Effector memory CD8-positive, alpha-beta T cell (primary cell): Measurements from ENCODE around the gene ZNF26.
A peak's percentile ranks its signal among the peaks of the same experiment; 100 is the strongest.
"Not testable (repeated sequence)": the region's sequence is repeated elsewhere in the genome, so short reads cannot be mapped to it uniquely, and the experiment has no call there.

Source experiments
- ATAC-seq: fragments of 150-1000 bp; cut with Tn5 transposase; replicated peaks from 2 replicates; pipeline ENCODE4 v1.10.0; 2021; ENCODE audit warnings: mild to moderate bottlenecking, moderate library complexity
- DNase-seq, 3 experiments: peaks; one replicate each; pipeline ENCODE4 v3.0.0; 2021
- H3K27ac Mint-ChIP-seq, 2 donors: one replicate each; pipeline ENCODE4 v1.8.0; 2022; ENCODE audit warnings: mild to moderate bottlenecking in 2 of 2, mixed read lengths in 2 of 2, moderate library complexity in 2 of 2
- H3K27me3 Mint-ChIP-seq, 2 donors: one replicate each; pipeline ENCODE4 v1.8.0; 2022; ENCODE audit warnings: mixed read lengths in 2 of 2
- H3K36me3 Mint-ChIP-seq: one replicate; pipeline ENCODE4 v1.8.0; 2022; ENCODE audit warnings: mild to moderate bottlenecking, moderate library complexity, mixed read lengths; ENCODE audit not compliant: insufficient read depth
- H3K4me1 Mint-ChIP-seq, 2 donors: one replicate each; pipeline ENCODE4 v1.8.0; 2022; ENCODE audit warnings: low read depth in 2 of 2, mixed read lengths in 2 of 2
- H3K4me3 Mint-ChIP-seq, 2 donors: one replicate each; pipeline ENCODE4 v1.8.0; 2022; ENCODE audit warnings: mild to moderate bottlenecking in 2 of 2, mixed read lengths in 2 of 2, moderate library complexity in 2 of 2
- H3K9me3 Mint-ChIP-seq, 2 donors: one replicate each; pipeline ENCODE4 v1.8.0; 2022; ENCODE audit warnings: mixed read lengths in 2 of 2

ZNF26 gene

DNA sequence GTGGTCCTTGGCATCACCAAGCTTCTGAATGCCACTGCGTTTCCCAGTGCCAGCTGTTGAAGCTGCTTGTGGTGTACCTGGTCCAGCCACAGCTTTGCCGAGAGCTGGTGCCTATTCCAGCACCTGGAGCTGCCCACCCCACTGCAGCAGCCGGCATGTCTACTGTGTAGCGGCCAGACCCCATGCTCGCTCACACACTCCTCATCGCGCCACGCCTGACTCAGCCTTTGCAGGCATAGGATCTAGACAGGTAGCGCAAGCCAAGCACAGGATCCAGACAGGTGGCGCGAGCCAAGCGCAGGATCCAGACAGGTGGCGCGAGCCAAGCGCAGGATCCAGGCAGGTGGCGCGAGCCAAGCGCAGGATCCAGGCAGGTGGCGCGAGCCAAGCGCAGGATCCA, 18.4 kb upstream of the ZNF26 start:
- Mint-ChIP-seq H3K4me1 (peaks cover 0 to 2% of the 10 kb centered on the region in 2 donors), H3K27ac (no peak overlapping the region), H3K9me3 (peaks cover 4 to 7% of the 10 kb centered on the region in 2 donors), H3K36me3 (peaks cover 9% of the 10 kb centered on the region), H3K4me3 (no peak overlapping the region), H3K27me3 (peaks cover 0 to 5% of the 10 kb centered on the region in 2 donors)
- DNase-seq (no peak), ATAC-seq (no peak)

DNA sequence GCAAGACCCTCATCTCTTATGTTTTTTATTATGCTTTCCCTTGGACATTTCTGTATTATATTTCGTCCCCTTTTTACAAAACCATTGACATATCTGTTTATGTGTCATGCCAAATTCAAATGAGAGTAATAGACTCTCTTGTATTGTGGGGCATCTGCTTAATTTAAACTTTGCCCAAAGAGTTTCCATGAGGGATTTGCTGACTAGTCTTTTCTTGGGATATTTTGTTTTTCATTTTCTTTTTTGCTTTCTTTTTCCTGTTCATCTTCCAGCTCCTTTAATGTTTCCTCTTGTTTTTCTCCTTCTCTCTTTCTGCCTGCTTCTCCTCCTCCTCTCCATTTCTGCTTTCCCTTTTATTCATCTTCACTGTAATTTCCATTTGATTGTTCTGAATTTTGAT, 13.8 kb upstream of the ZNF26 start:
- Mint-ChIP-seq H3K4me3 (no peak overlapping the region), H3K27me3 (peaks cover 15 to 33% of the 10 kb centered on the region in 2 donors), H3K9me3 (peaks cover 0 to 5% of the 10 kb centered on the region in 2 donors), H3K27ac (no peak overlapping the region), H3K36me3 (no peaks in the 10 kb centered on the region), H3K4me1 (no peaks in the 10 kb centered on the region)
- no peak for DNase-seq
- ATAC-seq: no peak

DNA sequence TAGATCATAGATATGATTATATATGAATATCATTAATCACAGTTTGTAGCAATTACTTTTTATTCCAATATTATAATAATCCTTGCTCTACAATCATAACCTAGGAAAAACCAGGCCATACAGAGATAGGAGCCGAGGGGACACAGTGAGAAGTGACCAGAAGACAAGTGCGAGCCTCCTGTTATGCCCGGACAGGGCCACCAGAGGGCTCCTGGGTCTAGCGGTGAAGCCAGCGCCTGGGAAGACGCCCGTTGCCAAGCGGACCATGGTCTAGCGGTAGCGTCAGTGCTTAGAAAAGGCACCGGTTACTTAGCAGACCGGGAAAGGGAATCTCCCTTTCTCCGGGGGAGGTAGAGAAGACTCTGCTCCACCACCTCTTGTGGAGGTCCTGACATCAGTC, 9.3 kb upstream of the ZNF26 start:
- not testable (repeated sequence) for DNase-seq, H3K9me3 Mint-ChIP-seq, H3K27ac Mint-ChIP-seq, H3K4me3 Mint-ChIP-seq, ATAC-seq, H3K36me3 Mint-ChIP-seq, H3K4me1 Mint-ChIP-seq
- H3K27me3 Mint-ChIP-seq: peaks cover 25 to 50% of the 10 kb centered on the region in 2 donors

DNA sequence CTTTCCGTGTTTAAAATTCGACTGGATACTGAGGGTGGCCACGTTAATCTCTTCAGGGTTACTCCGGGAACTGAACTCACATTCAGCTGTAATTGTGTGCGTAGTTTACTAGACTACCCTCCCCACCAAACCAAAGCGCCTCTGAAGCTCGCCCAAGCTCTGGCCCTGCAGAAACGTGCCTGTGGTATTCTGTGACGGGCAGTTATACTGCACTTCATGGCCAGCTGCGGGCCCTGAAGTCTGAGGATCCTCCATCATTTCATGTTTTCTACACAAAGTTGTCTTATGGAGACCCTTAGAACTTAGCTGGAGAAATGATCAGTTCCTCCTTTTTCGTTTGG, 688 bp downstream of the ZNF26 start:
- H3K27me3 Mint-ChIP-seq: peaks cover 0 to 9% of the 10 kb centered on the region in 2 donors
- DNase-seq (no peak), ATAC-seq (no peak)
- peaks cover 25 to 35% of the 10 kb centered on the region in 2 donors for H3K4me1 Mint-ChIP-seq
- peaks cover 0 to 11% of the 10 kb centered on the region in 2 donors for H3K9me3 Mint-ChIP-seq
- H3K4me3 Mint-ChIP-seq: peak overlapping the region; percentile 92 to 94
- peak overlapping the region; percentile 95 to 97 for H3K27ac Mint-ChIP-seq
- peaks cover 25% of the 10 kb centered on the region for H3K36me3 Mint-ChIP-seq

DNA sequence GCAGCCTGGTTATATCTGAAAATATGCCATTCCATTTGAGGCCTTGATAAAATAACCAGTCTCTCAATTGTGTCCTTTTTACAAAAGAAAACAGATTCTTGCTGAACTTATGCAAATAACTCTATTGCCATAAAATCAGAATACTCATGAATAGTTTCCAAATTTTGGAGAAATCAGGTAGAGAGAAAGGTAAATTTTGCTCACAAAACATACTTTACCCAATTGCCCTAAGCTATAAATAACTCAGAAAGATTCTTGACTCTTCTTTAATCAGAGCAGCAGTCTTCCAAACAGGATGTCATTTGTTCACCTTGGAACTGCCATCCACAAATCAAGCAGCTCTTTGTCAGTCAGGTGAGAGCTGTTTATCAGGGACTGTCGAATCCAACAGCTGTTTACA, 12.6 kb downstream of the ZNF26 start:
- H3K4me3 Mint-ChIP-seq: no peak overlapping the region
- ATAC-seq (no peak), DNase-seq (no peak)
- H3K4me1 Mint-ChIP-seq: peaks cover 9 to 27% of the 10 kb centered on the region in 2 donors
- H3K27me3 Mint-ChIP-seq: no peaks in the 10 kb centered on the region
- peaks cover 13 to 29% of the 10 kb centered on the region in 2 donors for H3K9me3 Mint-ChIP-seq
- H3K27ac Mint-ChIP-seq: no peak overlapping the region
- H3K36me3 Mint-ChIP-seq: peaks cover 19% of the 10 kb centered on the region

DNA sequence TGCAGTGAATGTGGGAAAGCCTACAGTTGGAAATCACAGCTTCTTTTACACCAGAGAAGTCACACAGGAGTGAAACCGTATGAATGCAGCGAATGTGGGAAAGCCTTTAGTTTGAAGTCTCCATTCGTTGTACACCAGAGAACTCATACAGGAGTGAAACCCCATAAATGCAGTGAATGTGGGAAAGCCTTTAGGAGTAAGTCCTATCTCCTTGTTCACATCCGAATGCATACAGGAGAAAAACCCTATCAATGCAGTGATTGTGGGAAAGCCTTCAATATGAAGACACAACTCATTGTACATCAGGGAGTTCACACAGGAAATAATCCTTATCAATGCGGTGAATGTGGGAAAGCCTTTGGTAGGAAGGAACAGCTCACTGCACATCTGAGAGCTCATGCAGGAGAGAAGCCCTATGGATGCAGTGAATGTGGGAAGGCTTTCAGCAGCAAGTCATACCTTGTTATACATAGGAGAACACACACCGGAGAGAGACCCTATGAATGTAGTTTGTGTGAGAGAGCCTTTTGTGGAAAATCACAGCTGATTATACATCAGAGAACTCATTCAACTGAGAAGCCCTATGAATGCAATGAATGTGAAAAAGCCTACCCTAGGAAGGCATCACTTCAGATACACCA, 24.6 kb downstream of the ZNF26 start:
- Mint-ChIP-seq H3K9me3 (peaks cover 13 to 23% of the 10 kb centered on the region in 2 donors), H3K27ac (peak overlapping the region in 1 of 2 donors; percentile 44), H3K4me3 (peak overlapping the region in 1 of 2 donors; percentile 11), H3K27me3 (no peaks in the 10 kb centered on the region), H3K36me3 (peaks cover 63% of the 10 kb centered on the region), H3K4me1 (peaks cover 0 to 3% of the 10 kb centered on the region in 2 donors)
- DNase-seq (no peak), ATAC-seq (no peak)

DNA sequence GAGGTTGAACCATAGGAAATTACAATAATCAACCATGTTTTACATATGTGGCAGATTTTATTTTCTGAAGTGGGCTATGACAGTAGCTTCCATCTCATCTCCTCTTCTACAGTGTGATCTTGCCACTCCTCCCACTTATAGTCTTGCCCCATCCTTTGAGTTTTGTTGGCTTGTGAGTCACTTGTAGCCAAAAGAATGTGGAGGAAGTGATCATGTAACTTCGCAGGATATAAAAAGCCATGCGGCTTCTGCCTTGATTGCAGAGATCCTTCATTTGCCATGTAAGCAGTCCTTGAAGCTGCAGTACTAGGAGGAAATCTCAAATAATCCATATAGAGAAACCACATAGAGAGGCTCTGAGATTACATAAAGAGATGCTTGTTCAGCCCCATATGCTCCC, 37.4 kb downstream of the ZNF26 start:
- Mint-ChIP-seq H3K27me3 (no peaks in the 10 kb centered on the region), H3K4me1 (no peaks in the 10 kb centered on the region), H3K4me3 (no peak overlapping the region), H3K36me3 (peaks cover 6% of the 10 kb centered on the region), H3K9me3 (peaks cover 14 to 17% of the 10 kb centered on the region in 2 donors), H3K27ac (no peak overlapping the region)
- DNase-seq: no peak
- no peak for ATAC-seq

DNA sequence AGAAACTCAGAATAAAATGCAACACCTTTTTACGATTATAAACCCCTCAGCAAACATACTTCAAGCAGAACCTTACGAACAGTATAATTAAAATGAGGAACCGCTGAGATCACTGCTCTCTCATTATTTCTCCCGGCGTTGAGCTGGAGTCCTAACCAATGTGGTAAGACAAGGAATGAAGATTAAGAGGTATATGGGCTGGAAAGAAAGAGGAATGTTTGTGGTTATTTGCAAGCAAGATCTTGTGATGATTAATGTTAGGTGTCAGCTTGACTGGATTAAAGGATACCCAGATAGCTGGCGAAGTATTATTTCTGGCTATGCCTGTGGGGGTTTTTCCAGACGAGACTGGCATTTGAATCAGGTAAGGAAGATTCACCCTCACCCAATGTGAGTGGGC, 40.8 kb downstream of the ZNF26 start:
- H3K9me3 Mint-ChIP-seq: peaks cover 10 to 14% of the 10 kb centered on the region in 2 donors
- H3K36me3 Mint-ChIP-seq: no peaks in the 10 kb centered on the region
- no peaks in the 10 kb centered on the region for H3K4me1 Mint-ChIP-seq
- no peaks in the 10 kb centered on the region for H3K27me3 Mint-ChIP-seq
- DNase-seq (no peak), ATAC-seq (no peak)
- H3K4me3 Mint-ChIP-seq: no peak overlapping the region
- H3K27ac Mint-ChIP-seq: no peak overlapping the region

DNA sequence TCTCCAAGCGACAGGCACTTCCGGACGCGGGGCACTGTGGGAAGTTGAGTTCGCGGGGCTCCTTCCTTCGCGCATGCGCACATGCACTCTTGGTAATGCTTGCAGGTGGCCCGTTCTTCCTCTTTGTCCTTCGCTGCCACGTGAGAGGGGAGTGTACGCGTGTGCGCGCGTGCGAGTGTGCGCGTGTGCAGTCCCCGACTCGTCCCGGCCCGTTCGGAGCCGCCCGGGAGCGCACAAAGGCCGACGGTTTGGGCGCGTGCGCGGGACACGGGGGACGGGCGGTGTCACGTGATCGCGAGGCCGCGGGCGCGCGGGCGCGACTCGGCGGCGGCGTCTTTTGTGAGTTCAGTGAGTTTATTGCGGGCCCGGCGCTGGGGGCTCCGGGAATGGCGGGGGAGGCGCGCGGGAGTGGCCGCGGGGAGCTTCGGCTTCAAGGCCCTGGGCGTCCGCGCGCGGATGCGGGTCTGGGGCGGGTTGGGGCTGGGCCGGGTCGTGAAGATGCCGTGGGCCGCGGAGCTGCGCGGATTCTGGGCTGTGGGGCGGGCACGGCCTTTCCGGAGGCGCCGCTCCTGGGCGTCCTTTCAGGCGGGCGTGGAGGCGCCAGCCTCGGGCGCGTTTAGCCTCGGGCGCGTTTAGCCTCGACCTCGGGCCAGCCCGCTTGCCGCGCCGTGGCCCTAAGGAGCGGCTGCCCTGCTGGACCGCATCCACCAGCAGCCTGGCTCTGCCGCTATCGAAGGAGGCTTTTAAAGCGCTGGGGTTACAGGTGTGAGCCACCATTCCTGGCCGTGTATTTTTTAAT, 51.2 kb downstream of the ZNF26 start, which contains the start of gene ZNF84:
Gene ZNF84, plus strand, starts transcription at position 303 of the 799 bp plus-strand sequence. CDS start 3,959 bp downstream, outside the sequence.
- H3K4me1 Mint-ChIP-seq: peaks cover 3 to 4% of the 10 kb centered on the region in 2 donors
- peak; percentile 93 to 96 (median 95) for DNase-seq
- peaks cover 0 to 9% of the 10 kb centered on the region in 2 donors for H3K27me3 Mint-ChIP-seq
- peak; percentile 89 for ATAC-seq
- H3K27ac Mint-ChIP-seq: peak within 1 kb of the TSS; percentile 95 to 97
- peaks cover 37% of the 10 kb centered on the region for H3K36me3 Mint-ChIP-seq
- peak within 1 kb of the TSS; percentile 88 to 90 for H3K4me3 Mint-ChIP-seq
- H3K9me3 Mint-ChIP-seq: peaks cover 14% of the 10 kb centered on the region in 2 donors

DNA sequence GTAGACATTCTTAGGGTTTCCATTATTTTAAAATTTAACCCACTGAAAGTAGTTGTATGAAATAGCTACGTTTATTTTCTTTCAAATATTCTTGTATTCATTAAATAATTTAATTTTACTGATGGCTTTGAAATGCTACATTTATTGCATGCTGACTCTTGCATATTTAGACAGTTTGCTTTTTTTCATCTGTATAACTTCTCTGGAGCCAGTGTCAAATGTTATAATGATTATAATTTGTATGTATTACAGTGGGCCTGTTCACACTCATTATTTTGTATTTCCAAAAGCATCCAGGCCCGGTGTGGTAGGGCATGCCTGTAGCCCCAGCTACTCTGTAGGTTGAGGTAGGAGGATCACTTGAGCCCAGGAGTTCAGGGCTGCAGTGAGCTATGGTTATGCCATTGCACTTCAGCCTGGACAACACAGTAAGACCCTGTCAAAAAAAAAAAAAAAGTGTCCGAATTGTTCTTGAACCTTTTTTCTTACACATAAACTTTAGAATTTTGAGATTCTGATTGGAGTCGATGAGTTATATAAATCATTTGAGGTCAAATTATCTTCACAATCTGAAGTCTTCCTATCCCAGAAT, 52.0 kb downstream of the ZNF26 start:
- peak overlapping the region; percentile 88 to 90 for H3K4me3 Mint-ChIP-seq
- H3K36me3 Mint-ChIP-seq: peaks cover 44% of the 10 kb centered on the region
- ATAC-seq (no peak), DNase-seq (no peak)
- peaks cover 0 to 9% of the 10 kb centered on the region in 2 donors for H3K27me3 Mint-ChIP-seq
- peaks cover 14% of the 10 kb centered on the region in 2 donors for H3K9me3 Mint-ChIP-seq
- H3K4me1 Mint-ChIP-seq: peaks cover 3 to 4% of the 10 kb centered on the region in 2 donors
- H3K27ac Mint-ChIP-seq: peak overlapping the region; percentile 95 to 97

DNA sequence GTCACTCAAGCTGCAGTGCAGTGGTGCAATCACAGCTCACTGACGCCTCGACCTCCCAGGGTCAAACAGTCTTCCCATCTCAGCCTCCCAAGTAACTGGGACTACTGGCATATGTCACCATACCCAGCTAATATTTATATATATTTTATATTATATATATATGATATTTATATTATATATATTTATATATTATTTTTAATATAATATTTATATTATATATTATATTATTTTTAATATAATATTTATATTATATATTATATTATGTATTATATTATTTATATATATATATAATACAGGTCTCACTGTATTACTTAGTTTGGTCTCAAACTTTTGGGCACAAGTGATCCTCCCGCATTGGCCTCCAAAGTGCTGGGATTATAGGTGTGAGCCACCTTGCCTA, 60.5 kb downstream of the ZNF26 start:
- H3K36me3 Mint-ChIP-seq: peaks cover 69% of the 10 kb centered on the region
- no peaks in the 10 kb centered on the region for H3K4me1 Mint-ChIP-seq
- DNase-seq (no peak), ATAC-seq (no peak)
- no peak overlapping the region for H3K27ac Mint-ChIP-seq
- no peaks in the 10 kb centered on the region for H3K27me3 Mint-ChIP-seq
- H3K4me3 Mint-ChIP-seq: peak overlapping the region in 1 of 2 donors; percentile 46
- H3K9me3 Mint-ChIP-seq: peaks cover 17 to 36% of the 10 kb centered on the region in 2 donors

DNA sequence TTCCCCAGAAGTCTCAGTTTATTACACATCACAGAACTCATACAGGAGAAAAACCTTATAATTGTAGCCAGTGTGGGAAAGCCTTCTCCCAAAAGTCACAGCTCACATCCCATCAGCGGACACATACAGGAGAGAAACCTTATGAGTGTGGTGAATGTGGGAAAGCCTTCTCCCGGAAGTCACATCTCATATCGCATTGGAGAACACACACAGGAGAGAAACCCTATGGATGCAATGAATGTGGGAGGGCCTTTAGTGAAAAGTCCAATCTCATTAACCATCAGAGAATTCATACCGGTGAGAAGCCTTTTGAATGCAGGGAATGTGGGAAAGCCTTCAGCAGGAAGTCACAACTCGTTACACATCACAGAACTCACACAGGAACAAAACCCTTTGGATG, 71.3 kb downstream of the ZNF26 start:
- peaks cover 9 to 15% of the 10 kb centered on the region in 2 donors for H3K9me3 Mint-ChIP-seq
- ATAC-seq (no peak), DNase-seq (no peak)
- H3K4me1 Mint-ChIP-seq: no peaks in the 10 kb centered on the region
- no peak overlapping the region for H3K4me3 Mint-ChIP-seq
- no peaks in the 10 kb centered on the region for H3K27me3 Mint-ChIP-seq
- H3K27ac Mint-ChIP-seq: peak overlapping the region; percentile 64 to 77
- peaks cover 34% of the 10 kb centered on the region for H3K36me3 Mint-ChIP-seq

DNA sequence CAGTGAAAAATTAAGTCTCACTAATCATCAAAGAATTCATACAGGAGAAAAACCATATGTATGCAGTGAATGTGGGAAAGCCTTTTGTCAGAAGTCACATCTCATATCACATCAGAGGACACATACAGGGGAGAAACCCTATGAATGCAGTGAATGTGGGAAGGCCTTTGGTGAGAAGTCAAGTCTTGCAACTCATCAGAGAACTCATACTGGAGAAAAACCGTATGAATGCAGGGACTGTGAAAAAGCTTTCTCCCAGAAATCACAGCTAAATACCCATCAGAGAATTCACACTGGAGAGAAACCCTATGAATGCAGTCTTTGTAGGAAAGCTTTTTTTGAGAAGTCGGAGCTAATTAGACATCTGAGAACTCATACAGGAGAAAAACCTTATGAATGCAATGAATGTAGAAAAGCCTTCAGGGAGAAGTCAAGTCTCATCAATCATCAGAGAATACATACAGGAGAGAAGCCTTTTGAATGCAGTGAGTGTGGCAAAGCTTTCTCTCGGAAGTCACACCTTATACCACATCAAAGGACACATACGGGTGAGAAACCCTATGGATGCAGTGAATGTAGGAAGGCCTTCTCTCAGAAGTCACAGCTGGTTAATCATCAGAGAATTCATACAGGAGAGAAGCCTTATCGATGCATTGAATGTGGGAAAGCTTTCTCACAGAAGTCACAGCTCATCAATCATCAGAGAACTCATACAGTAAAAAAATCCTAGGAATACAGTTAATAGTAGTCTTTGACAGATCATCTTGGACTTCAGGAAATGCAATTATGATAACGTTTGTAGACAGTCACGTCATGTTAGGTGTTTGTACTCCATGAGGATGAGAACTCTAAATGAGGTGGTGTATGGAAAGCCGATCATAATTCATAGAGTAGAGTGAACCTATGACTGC, 72.3 kb downstream of the ZNF26 start:
- DNase-seq (no peak), ATAC-seq (no peak)
- Mint-ChIP-seq H3K27me3 (no peaks in the 10 kb centered on the region), H3K36me3 (peaks cover 26% of the 10 kb centered on the region), H3K9me3 (peaks cover 6 to 15% of the 10 kb centered on the region in 2 donors), H3K27ac (peak overlapping the region; percentile 64 to 77), H3K4me3 (no peak overlapping the region), H3K4me1 (no peaks in the 10 kb centered on the region)
